Lower lobe of right lung (tissue), 2 donors: ENCODE data around the gene TCF25. TPM values are rescaled to one million over a fixed set of nuclear protein-coding genes. Genes with fewer than 3 reads are reported as not detected.
"Not testable (repeated sequence)": the region's sequence is repeated elsewhere in the genome, so short reads cannot be mapped to it uniquely, and the experiment has no call there.

Experiments used
- ATAC-seq, 2 donors: fragments of 200-7000 bp; cut with Tn5 transposase; one replicate each; pipeline ENCODE4 v1.9.1; 2020 to 2022; ENCODE audit warnings: mild to moderate bottlenecking in 2 of 2, moderate library complexity in 2 of 2
- DNase-seq: peaks from one replicate; pipeline ENCODE4 v3.0.0-alpha.2; 2020
- H3K27ac ChIP-seq: fragments of 200-600 bp; one replicate; pipeline ENCODE4 v1.8.0; 2022
- H3K27me3 ChIP-seq: fragments of 200-600 bp; one replicate; pipeline ENCODE4 v1.8.0; 2022; ENCODE audit warnings: low read depth
- H3K36me3 ChIP-seq: fragments of 200-600 bp; one replicate; pipeline ENCODE4 v1.8.0; 2022; ENCODE audit warnings: mild to moderate bottlenecking
- H3K4me1 ChIP-seq: fragments of 200-600 bp; one replicate; pipeline ENCODE4 v1.8.0; 2022
- H3K4me3 ChIP-seq: fragments of 200-600 bp; one replicate; pipeline ENCODE4 v1.8.0; 2022; ENCODE audit warnings: mild to moderate bottlenecking
- H3K9me3 ChIP-seq: fragments of 200-600 bp; one replicate; pipeline ENCODE4 v1.8.0; 2022
- CTCF ChIP-seq: fragments of 200-600 bp; IDR thresholded peaks from one replicate; pipeline ENCODE4 v1.8.0; 2022; ENCODE audit warnings: antibody characterized with exemption, mild to moderate bottlenecking
- intact Hi-C: fragments of 100-400 bp; cut with DNase I; formaldehyde crosslinking; loops from one replicate; pipeline ENCODE4 v1.11.0; 2022
- total RNA-seq: library from RNA; stranded (reverse); fragmentation: NEBNext Ultra II Directional; extraction: Animal tissue kit (Norgen Biotek cat#: 25700); gene quantifications from one replicate; pipeline ENCODE4 v1.2.1, GENCODE V29; 2021
- donor health status: DM: no; HTN: yes; CAD: no; lungs with severe emphysema.

TCF25 gene
- total RNA-seq, 1 donor from 2014 or later = 152 TPM

GRCh38 chr16:89924925-89925307, 51.5 kb downstream of the TCF25 start:
- H3K9me3 ChIP-seq = no peaks in the 10 kb centered on the region
- no peak overlapping the region for H3K27ac ChIP-seq
- no peak for ATAC-seq
- peaks cover 68% of the 10 kb centered on the region for H3K27me3 ChIP-seq
- DNase-seq = no peak
- H3K36me3 ChIP-seq = no peaks in the 10 kb centered on the region
- peaks cover 51% of the 10 kb centered on the region for H3K4me1 ChIP-seq
- no peak overlapping the region for H3K4me3 ChIP-seq
- no peak for TF ChIP-seq CTCF
- intact Hi-C loops = no loop called here

- no peak for TF ChIP-seq CTCF
- intact Hi-C loops = no loop called here
- Histone ChIP-seq H3K4me3 (peak overlapping the region; percentile 61), H3K36me3 (no peaks in the 10 kb centered on the region), H3K27ac (no peak overlapping the region), H3K27me3 (peaks cover 64% of the 10 kb centered on the region), H3K4me1 (peaks cover 51% of the 10 kb centered on the region), H3K9me3 (no peaks in the 10 kb centered on the region)
- DNase-seq (no peak), ATAC-seq (no peak)
Measured at GRCh38 chr16:89925596-89926079, 52.2 kb downstream of the TCF25 start.

GRCh38 chr16:89931305-89931896, 58.0 kb downstream of the TCF25 start:
- DNase-seq (no peak), ATAC-seq (no peak)
- Histone ChIP-seq H3K9me3 (no peaks in the 10 kb centered on the region), H3K4me3 (no peak overlapping the region), H3K27ac (no peak overlapping the region), H3K36me3 (no peaks in the 10 kb centered on the region), H3K27me3 (peaks cover 19% of the 10 kb centered on the region), H3K4me1 (peaks cover 4% of the 10 kb centered on the region)
- no peak for TF ChIP-seq CTCF
- intact Hi-C loops = no loop called here

GRCh38 chr16:89931964-89932363, 58.6 kb downstream of the TCF25 start:
- DNase-seq = no peak
- Histone ChIP-seq H3K4me3 (no peak overlapping the region), H3K27me3 (peaks cover 14% of the 10 kb centered on the region), H3K4me1 (no peaks in the 10 kb centered on the region), H3K27ac (no peak overlapping the region), H3K36me3 (no peaks in the 10 kb centered on the region), H3K9me3 (no peaks in the 10 kb centered on the region)
- no peak for TF ChIP-seq CTCF
- no peak for ATAC-seq
- intact Hi-C loops = no loop called here

GRCh38 chr16:89934019-89934418, 60.6 kb downstream of the TCF25 start:
- H3K4me1 ChIP-seq, DNase-seq, H3K27ac ChIP-seq, H3K4me3 ChIP-seq, H3K9me3 ChIP-seq, intact Hi-C loops, H3K36me3 ChIP-seq, ATAC-seq, H3K27me3 ChIP-seq: not testable (repeated sequence)

GRCh38 chr16:89934611-89935553, 61.5 kb downstream of the TCF25 start:
- H3K36me3 ChIP-seq = no peaks in the 10 kb centered on the region

GRCh38 chr16:89935620-89936019, 62.2 kb downstream of the TCF25 start:
- H3K9me3 ChIP-seq, H3K27me3 ChIP-seq, H3K27ac ChIP-seq, ATAC-seq, H3K4me1 ChIP-seq, H3K36me3 ChIP-seq, DNase-seq, H3K4me3 ChIP-seq, intact Hi-C loops: not testable (repeated sequence)

More at GRCh38 chr16:89934611-89935553, 61.5 kb downstream of the TCF25 start:
- Histone ChIP-seq H3K27ac (no peak overlapping the region), H3K4me1 (no peaks in the 10 kb centered on the region), H3K27me3 (no peaks in the 10 kb centered on the region), H3K4me3 (no peak overlapping the region), H3K9me3 (no peaks in the 10 kb centered on the region)
- intact Hi-C loops = no loop called here
- ATAC-seq (no peak), DNase-seq (no peak)
- no peak for TF ChIP-seq CTCF
